Measurements from ENCODE around the gene FMN1. TPM values are rescaled to one million over a fixed set of nuclear protein-coding genes. Genes with fewer than 3 reads are reported as not detected.

FMN1 gene
- total and polyA plus RNA-seq, 2 of the 8 experiments (the other 6 are each of a cell fraction or from before 2014, with no cell fraction given): 0.27 to 3.7 TPM

GRCh38 chr15:32767236-32767635 is 427.3 kb downstream of the FMN1 start:
- H3K27me3 ChIP-seq (replicated peaks in 1 of 4; ENCODE audit: control insufficient read depth in 3 of 4, extremely low read depth in 1 of 4, insufficient read depth in 3 of 4, low read length in 3 of 4): no peaks in the 10 kb centered on the region
- no peak overlapping the region for H2AFZ ChIP-seq (ENCODE audit: low read length)
- no peak overlapping the region for H2BK120ac ChIP-seq (replicated peaks; ENCODE audit: low read depth, low read length)
- no peak overlapping the region for H4K5ac ChIP-seq (ENCODE audit: insufficient read length, low read depth, low read length)
- no peaks in the 10 kb centered on the region for H3K36me3 ChIP-seq (ENCODE audit: control insufficient read depth in 2 of 4, insufficient read depth in 4 of 4, low read length in 3 of 4)
- ChIA-PET CTCF (ENCODE audit: partially characterized antibody) (no interaction called here), POLR2A (ENCODE audit: partially characterized antibody) (no interaction called here)
- no peak overlapping the region for H3K4me2 ChIP-seq (ENCODE audit: insufficient read depth in 1 of 2, low read depth in 2 of 2, low read length in 2 of 2)
- H2AK5ac ChIP-seq (ENCODE audit: low read depth, low read length): no peak overlapping the region
- 91% methylated on average over 1 of the region's 1 CpG; no CpG with 5 or more reads in 1 of the 2 experiments for WGBS, 2 experiments (ENCODE audit: extremely low coverage in 1 of 2, insufficient coverage in 1 of 2, insufficient read length in 1 of 2, insufficient replicate concordance in 2 of 2, low coverage in 1 of 2, low lambda C conversion rate in 2 of 2, missing lambda C conversion rate in 1 of 2)
- no peak for TF ChIP-seq CHD2 (IDR thresholded peaks at IDR 0.05; ENCODE audit: low read length)
- no peak for TF ChIP-seq CBX5 (IDR thresholded peaks at IDR 0.05; ENCODE audit: low read depth, low read length)
- H3K18ac ChIP-seq (ENCODE audit: extremely low read depth, low read length): no peak overlapping the region
- no peak overlapping the region for H4K91ac ChIP-seq (replicated peaks; ENCODE audit: insufficient read length, low read length)
- H4K20me1 ChIP-seq (replicated peaks in 1 of 2; ENCODE audit: control insufficient read depth in 1 of 2, insufficient read depth in 2 of 2, low read length in 2 of 2): no peaks in the 10 kb centered on the region
- no peak overlapping the region for H3K14ac ChIP-seq (ENCODE audit: insufficient read length)
- H2BK12ac ChIP-seq (ENCODE audit: low read depth, low read length): no peak overlapping the region
- FAIRE-seq (no peak), DNase-seq (ENCODE audit: low read depth in 1 of 2, low spot score in 2 of 2) (no peak)
- no peak overlapping the region for H4K8ac ChIP-seq (ENCODE audit: extremely low read depth, insufficient read depth, low read length)
- no peak overlapping the region for H2BK20ac ChIP-seq (ENCODE audit: low read length)
- no peak overlapping the region for H3K56ac ChIP-seq (replicated peaks; ENCODE audit: insufficient read length, low read depth, low read length)
- no peak overlapping the region for H3K4me3 ChIP-seq (ENCODE audit: extremely low read depth in 1 of 4, insufficient read depth in 2 of 4, low read depth in 3 of 4, low read length in 4 of 4)
- H3K79me1 ChIP-seq (ENCODE audit: low read depth, low read length): no peaks in the 10 kb centered on the region
- H3K4me1 ChIP-seq (replicated peaks in 1 of 4; ENCODE audit: control insufficient read depth in 3 of 4, insufficient read depth in 4 of 4, low read length in 3 of 4): no peaks in the 10 kb centered on the region
- no peaks in the 10 kb centered on the region for H3K23me2 ChIP-seq (ENCODE audit: low read depth, low read length)
- no peak overlapping the region for H2BK5ac ChIP-seq (ENCODE audit: low read depth, low read length)
- H3K79me2 ChIP-seq (ENCODE audit: control insufficient read depth in 1 of 2, insufficient read depth in 2 of 2, low read length in 2 of 2): no peaks in the 10 kb centered on the region
- no peak overlapping the region for H3K4ac ChIP-seq (replicated peaks; ENCODE audit: insufficient read length, low read depth, low read length)
- no peak overlapping the region for H3K9ac ChIP-seq (replicated peaks in 1 of 4; ENCODE audit: extremely low read depth in 1 of 4, low read depth in 3 of 4, low read length in 3 of 4)
- no peak overlapping the region for H3K23ac ChIP-seq (ENCODE audit: insufficient read length)
- H3K27ac ChIP-seq (ENCODE audit: low read depth, low read length): no peak overlapping the region
- H2BK15ac ChIP-seq (ENCODE audit: low read length): no peak overlapping the region
- no peaks in the 10 kb centered on the region for H3K9me3 ChIP-seq (ENCODE audit: insufficient read depth in 2 of 2, low read depth in 1 of 2, low read length in 1 of 2)
